Fibroblast of lung (primary cell): Measurements from ENCODE around the gene AMOTL1.

ENCODE experiments used
- CTCF ChIP-seq, 2 donors: IDR thresholded peaks in 1 of 2; conservative IDR thresholded peaks in 1 of 2; 1 replicate in 1 of 2; 2 replicates in 1 of 2; pipeline ENCODE4 v1.5.1; 2011 to 2012; ENCODE audit warnings: low read length in 2 of 2, control low read depth in 1 of 2, inconsistent platforms in 1 of 2, low read depth in 1 of 2, mild to moderate bottlenecking in 1 of 2
- EZH2 ChIP-seq: IDR thresholded peaks from 2 replicates; pipeline ENCODE4 v1.5.1; 2012; ENCODE audit warnings: low read length, control low read depth, mild to moderate bottlenecking; ENCODE audit errors: missing control alignments

GRCh38 chr11:94728541-94728940, 39.6 kb upstream of the AMOTL1 start:
- no peak for TF ChIP-seq CTCF (conservative IDR thresholded peaks at IDR 0.05 in 1 of 2, IDR thresholded peaks at IDR 0.05 in 1 of 2; ENCODE audit: low read depth in 1 of 2, low read length in 2 of 2)
- no peak for TF ChIP-seq EZH2
